HEK293 (cell line): Measurements from ENCODE around the gene KLRG1.

Experiments
- CTCF ChIA-PET: fragments of 350-600 bp; formaldehyde crosslinking; extraction: SDS; loops from one replicate; lab custom pipeline; 2021; ENCODE audit warnings: antibody characterized with exemption; lab: Yijun Ruan, JAX
- POLR2A ChIA-PET: fragments of 300-600 bp; formaldehyde crosslinking; extraction: SDS; loops from one replicate; lab custom pipeline; 2020; ENCODE audit warnings: antibody characterized with exemption, inconsistent platforms; lab: Yijun Ruan, JAX
- H3K27ac ChIP-seq: fragments of 200-500 bp; sonication (Bioruptor generic); 2 replicates; pipeline ENCODE4 v1.5.1; 2014; ENCODE audit warnings: low read depth, low read length, control low read depth, inconsistent platforms; ENCODE audit errors: extremely low read depth
- H3K36me3 ChIP-seq, 2 experiments: fragments of 200-500 bp in 1 of 2; sonication (Bioruptor generic) in 1 of 2; 1 replicate in 1 of 2; 2 replicates in 1 of 2; pipeline ENCODE4 v1.5.1; 2014 to 2017; ENCODE audit warnings: inconsistent platforms in 2 of 2, low read length in 2 of 2; ENCODE audit not compliant: control insufficient read depth in 2 of 2, insufficient read depth in 1 of 2
- H3K4me1 ChIP-seq: fragments of 200-500 bp; sonication (Bioruptor generic); 2 replicates; pipeline ENCODE4 v1.5.1; 2014; ENCODE audit warnings: mild to moderate bottlenecking, low read length, inconsistent platforms; ENCODE audit not compliant: control insufficient read depth, insufficient read depth
- H3K4me3 ChIP-seq: 2 replicates; pipeline ENCODE4 v1.5.1; 2011; ENCODE audit warnings: low read depth, mild to moderate bottlenecking, control low read depth, low read length, moderate library complexity
- H3K9me3 ChIP-seq: fragments of 200-500 bp; sonication (Bioruptor generic); 2 replicates; pipeline ENCODE4 v1.5.1; 2014; ENCODE audit warnings: low read depth, low read length, inconsistent platforms; ENCODE audit not compliant: control insufficient read depth, insufficient read depth
- GLI2 ChIP-seq: fragments of 450-650 bp; formaldehyde crosslinking; IDR thresholded peaks from 2 replicates; pipeline ENCODE4; 2017; ENCODE audit warnings: missing biosample characterization, missing genetic modification characterization, low read depth, borderline replicate concordance
- GLIS1 ChIP-seq: fragments of 450-650 bp; formaldehyde crosslinking; IDR thresholded peaks from 2 replicates; pipeline ENCODE4 v1.5.1; 2016; ENCODE audit warnings: missing biosample characterization, missing genetic modification characterization
- GLIS2 ChIP-seq: fragments of 450-650 bp; formaldehyde crosslinking; IDR thresholded peaks from 2 replicates; pipeline ENCODE4 v1.5.1; 2016; ENCODE audit warnings: missing biosample characterization, missing genetic modification characterization
- PRDM1 ChIP-seq: fragments of 450-650 bp; formaldehyde crosslinking; IDR thresholded peaks from 2 replicates; pipeline ENCODE4; 2016; ENCODE audit warnings: missing biosample characterization, missing genetic modification characterization
- ZNF138 ChIP-seq: fragments of 450-650 bp; formaldehyde crosslinking; IDR thresholded peaks from 2 replicates; pipeline ENCODE4 v1.5.1; 2016; ENCODE audit warnings: missing biosample characterization, missing genetic modification characterization, borderline replicate concordance
- ZNF140 ChIP-seq: fragments of 450-650 bp; formaldehyde crosslinking; IDR thresholded peaks from 2 replicates; pipeline ENCODE4 v1.5.1; 2016; ENCODE audit warnings: missing biosample characterization, missing genetic modification characterization
- ZNF214 ChIP-seq: fragments of 450-650 bp; formaldehyde crosslinking; IDR thresholded peaks from 2 replicates; pipeline ENCODE4 v1.5.1; 2017; ENCODE audit warnings: missing biosample characterization, mild to moderate bottlenecking, missing genetic modification characterization, borderline replicate concordance
- ZNF221 ChIP-seq: fragments of 450-650 bp; formaldehyde crosslinking; IDR thresholded peaks from 2 replicates; pipeline ENCODE4 v1.5.1; 2017; ENCODE audit warnings: missing biosample characterization, missing genetic modification characterization, borderline replicate concordance
- ZNF354C ChIP-seq: fragments of 450-650 bp; formaldehyde crosslinking; IDR thresholded peaks from 2 replicates; pipeline ENCODE4 v1.5.1; 2016; ENCODE audit warnings: missing biosample characterization, missing genetic modification characterization, low read depth, borderline replicate concordance
- ZNF416 ChIP-seq: fragments of 450-650 bp; formaldehyde crosslinking; IDR thresholded peaks from 2 replicates; pipeline ENCODE4 v1.5.1; 2016; ENCODE audit warnings: missing biosample characterization, missing genetic modification characterization
- ZNF792 ChIP-seq: fragments of 450-650 bp; formaldehyde crosslinking; IDR thresholded peaks from 2 replicates; pipeline ENCODE4 v1.5.1; 2016; ENCODE audit warnings: missing biosample characterization, missing genetic modification characterization
- ZSCAN16 ChIP-seq: fragments of 450-650 bp; formaldehyde crosslinking; IDR thresholded peaks from 2 replicates; pipeline ENCODE4 v1.5.1; 2016; ENCODE audit warnings: missing biosample characterization, missing genetic modification characterization
- TF ChIP-seq, protein P1 (sequence below): fragments of 450-650 bp; formaldehyde crosslinking; IDR thresholded peaks from 2 replicates; pipeline ENCODE4 v1.5.1; 2016; ENCODE audit warnings: missing biosample characterization, missing genetic modification characterization
- TF ChIP-seq, protein P2 (sequence below): fragments of 450-650 bp; formaldehyde crosslinking; IDR thresholded peaks from 2 replicates; pipeline ENCODE4 v1.5.1; 2016; ENCODE audit warnings: missing biosample characterization, missing genetic modification characterization
- TF ChIP-seq, protein P3 (sequence below): fragments of 450-650 bp; formaldehyde crosslinking; conservative IDR thresholded peaks from 2 replicates; pipeline ENCODE4 v1.5.1; 2016; ENCODE audit warnings: low read depth, missing biosample characterization, missing genetic modification characterization
- TF ChIP-seq, protein P4 (sequence below): fragments of 450-650 bp; formaldehyde crosslinking; IDR thresholded peaks from 2 replicates; pipeline ENCODE4 v1.5.1; 2016; ENCODE audit warnings: missing biosample characterization, missing genetic modification characterization
- TF ChIP-seq, protein P5 (sequence below): fragments of 450-650 bp; formaldehyde crosslinking; IDR thresholded peaks from 2 replicates; pipeline ENCODE4 v1.5.1; 2016; ENCODE audit warnings: missing biosample characterization, missing genetic modification characterization

KLRG1 gene

DNA sequence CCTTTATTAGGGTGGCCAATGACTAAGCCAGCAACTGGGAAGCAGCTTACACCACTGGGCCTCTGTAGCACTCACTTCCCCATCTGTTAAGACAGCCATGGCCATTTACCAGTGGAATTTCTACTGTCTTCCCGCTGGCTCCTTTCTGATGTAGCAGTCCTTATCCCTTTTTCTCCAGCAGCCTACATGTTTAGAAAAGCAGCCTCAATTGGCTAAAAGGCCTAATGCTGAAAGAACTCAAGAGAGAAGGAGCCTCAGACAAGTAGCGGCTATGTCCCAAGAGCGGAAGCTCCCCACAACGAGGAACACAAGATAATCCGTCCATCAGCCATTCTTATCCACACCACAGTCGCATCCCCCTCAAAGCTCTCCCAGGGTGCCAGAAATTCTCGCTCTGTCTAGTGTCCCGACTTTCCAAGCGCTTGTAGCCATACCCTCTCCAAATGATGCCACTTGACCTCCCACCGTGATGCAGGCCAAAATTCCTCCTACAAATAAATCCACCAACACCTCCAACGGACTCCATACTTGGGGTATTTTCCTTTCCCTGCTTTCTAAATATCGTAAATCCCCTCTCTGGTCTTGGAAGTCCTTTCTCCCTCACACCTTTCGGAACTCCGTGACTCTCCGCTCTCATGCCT lies 40.5 kb upstream of the KLRG1 start (continued):
- TF ChIP-seq, protein P1, sequence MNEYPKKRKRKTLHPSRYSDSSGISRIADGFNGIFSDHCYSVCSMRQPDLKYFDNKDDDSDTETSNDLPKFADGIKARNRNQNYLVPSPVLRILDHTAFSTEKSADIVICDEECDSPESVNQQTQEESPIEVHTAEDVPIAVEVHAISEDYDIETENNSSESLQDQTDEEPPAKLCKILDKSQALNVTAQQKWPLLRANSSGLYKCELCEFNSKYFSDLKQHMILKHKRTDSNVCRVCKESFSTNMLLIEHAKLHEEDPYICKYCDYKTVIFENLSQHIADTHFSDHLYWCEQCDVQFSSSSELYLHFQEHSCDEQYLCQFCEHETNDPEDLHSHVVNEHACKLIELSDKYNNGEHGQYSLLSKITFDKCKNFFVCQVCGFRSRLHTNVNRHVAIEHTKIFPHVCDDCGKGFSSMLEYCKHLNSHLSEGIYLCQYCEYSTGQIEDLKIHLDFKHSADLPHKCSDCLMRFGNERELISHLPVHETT = 0 out of 2 replicates have a peak, but pooled peaks have one; percentile 19
- no peak for TF ChIP-seq ZNF214 (tag by site-specific recombination)
- peak; percentile 48 for TF ChIP-seq GLIS2
- TF ChIP-seq, protein P2, sequence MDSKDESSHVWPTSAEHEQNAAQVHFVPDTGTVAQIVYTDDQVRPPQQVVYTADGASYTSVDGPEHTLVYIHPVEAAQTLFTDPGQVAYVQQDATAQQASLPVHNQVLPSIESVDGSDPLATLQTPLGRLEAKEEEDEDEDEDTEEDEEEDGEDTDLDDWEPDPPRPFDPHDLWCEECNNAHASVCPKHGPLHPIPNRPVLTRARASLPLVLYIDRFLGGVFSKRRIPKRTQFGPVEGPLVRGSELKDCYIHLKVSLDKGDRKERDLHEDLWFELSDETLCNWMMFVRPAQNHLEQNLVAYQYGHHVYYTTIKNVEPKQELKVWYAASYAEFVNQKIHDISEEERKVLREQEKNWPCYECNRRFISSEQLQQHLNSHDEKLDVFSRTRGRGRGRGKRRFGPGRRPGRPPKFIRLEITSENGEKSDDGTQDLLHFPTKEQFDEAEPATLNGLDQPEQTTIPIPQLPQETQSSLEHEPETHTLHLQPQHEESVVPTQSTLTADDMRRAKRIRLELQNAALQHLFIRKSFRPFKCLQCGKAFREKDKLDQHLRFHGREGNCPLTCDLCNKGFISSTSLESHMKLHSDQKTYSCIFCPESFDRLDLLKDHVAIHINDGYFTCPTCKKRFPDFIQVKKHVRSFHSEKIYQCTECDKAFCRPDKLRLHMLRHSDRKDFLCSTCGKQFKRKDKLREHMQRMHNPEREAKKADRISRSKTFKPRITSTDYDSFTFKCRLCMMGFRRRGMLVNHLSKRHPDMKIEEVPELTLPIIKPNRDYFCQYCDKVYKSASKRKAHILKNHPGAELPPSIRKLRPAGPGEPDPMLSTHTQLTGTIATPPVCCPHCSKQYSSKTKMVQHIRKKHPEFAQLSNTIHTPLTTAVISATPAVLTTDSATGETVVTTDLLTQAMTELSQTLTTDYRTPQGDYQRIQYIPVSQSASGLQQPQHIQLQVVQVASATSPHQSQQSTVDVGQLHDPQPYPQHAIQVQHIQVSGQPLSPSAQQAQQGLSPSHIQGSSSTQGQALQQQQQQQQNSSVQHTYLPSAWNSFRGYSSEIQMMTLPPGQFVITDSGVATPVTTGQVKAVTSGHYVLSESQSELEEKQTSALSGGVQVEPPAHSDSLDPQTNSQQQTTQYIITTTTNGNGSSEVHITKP (tag by site-specific recombination) = no peak
- peak; percentile 75 for TF ChIP-seq PRDM1 (tag by site-specific recombination)
- TF ChIP-seq, protein P3, sequence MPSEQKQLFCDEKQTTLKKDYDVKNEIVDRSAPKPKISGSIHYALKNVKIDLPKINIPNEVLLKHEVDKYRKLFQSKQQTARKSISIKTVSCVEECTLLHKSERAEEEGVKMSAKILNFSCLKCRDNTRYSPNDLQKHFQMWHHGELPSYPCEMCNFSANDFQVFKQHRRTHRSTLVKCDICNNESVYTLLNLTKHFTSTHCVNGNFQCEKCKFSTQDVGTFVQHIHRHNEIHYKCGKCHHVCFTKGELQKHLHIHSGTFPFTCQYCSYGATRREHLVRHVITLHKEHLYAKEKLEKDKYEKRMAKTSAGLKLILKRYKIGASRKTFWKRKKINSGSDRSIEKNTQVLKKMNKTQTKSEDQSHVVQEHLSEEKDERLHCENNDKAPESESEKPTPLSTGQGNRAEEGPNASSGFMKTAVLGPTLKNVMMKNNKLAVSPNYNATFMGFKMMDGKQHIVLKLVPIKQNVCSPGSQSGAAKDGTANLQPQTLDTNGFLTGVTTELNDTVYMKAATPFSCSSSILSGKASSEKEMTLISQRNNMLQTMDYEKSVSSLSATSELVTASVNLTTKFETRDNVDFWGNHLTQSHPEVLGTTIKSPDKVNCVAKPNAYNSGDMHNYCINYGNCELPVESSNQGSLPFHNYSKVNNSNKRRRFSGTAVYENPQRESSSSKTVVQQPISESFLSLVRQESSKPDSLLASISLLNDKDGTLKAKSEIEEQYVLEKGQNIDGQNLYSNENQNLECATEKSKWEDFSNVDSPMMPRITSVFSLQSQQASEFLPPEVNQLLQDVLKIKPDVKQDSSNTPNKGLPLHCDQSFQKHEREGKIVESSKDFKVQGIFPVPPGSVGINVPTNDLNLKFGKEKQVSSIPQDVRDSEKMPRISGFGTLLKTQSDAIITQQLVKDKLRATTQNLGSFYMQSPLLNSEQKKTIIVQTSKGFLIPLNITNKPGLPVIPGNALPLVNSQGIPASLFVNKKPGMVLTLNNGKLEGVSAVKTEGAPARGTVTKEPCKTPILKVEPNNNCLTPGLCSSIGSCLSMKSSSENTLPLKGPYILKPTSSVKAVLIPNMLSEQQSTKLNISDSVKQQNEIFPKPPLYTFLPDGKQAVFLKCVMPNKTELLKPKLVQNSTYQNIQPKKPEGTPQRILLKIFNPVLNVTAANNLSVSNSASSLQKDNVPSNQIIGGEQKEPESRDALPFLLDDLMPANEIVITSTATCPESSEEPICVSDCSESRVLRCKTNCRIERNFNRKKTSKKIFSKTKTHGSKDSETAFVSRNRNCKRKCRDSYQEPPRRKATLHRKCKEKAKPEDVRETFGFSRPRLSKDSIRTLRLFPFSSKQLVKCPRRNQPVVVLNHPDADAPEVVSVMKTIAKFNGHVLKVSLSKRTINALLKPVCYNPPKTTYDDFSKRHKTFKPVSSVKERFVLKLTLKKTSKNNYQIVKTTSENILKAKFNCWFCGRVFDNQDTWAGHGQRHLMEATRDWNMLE (tag by site-specific recombination) = no peak

DNA sequence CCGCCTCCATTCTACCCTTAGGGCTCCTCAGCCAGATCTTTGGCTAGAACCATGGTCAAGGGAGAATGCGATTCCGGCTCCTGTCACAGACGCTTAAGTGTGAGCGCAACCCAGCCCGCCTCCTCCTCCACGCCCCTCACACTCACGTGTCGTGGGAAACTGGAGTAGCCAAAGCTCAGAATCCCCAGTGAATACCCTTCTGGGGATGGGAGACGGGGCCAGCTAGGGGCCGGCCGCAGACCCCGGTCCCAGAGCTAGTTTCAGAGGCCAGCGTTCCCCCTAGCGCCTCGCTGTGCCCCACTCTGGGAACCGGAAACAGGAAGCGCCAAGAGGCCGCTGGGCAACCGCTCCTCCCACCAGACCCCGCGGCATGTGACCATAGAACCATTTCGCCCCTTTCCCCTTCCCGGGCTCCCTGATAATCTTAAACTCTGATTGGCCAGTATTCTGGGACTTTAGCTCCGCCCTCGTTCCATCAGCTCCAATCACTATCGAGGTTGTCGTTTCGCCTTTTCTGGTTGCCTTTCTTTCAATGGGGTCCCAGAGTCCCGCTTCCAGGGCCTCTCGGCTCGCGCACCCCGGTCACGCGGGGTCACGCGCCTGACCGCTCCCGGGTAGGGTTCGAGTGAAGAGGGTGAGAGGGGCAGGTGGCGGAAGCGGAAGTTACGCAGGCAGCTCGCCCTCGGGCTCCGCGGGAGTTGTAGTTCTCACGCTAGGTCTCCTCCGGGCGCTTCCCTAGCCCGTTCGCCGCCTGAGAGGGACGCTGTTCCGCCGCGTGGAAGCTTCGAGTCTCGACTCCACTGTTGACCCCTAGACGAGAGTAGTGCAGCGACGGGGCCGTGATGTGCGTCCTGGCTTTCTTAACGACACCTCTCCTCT lies 39.8 kb upstream of the KLRG1 start, which contains the start of gene M6PR:
Gene M6PR, minus strand, starts transcription at position 304 of the 879 bp plus-strand sequence. CDS start 3,241 bp downstream, outside the sequence.
- H3K9me3 ChIP-seq = no peaks in the 10 kb centered on the region
- H3K36me3 ChIP-seq = peaks cover 10 to 34% of the 10 kb centered on the region in 2 experiments
- ChIA-PET CTCF (interaction anchor here (0.5 to 3.6 kb wide), 8 partner anchors 19 to 1305 kb away, joined by 3 to 26 read pairs (median 4); partner anchors contain the start of gene PHC1), POLR2A (interaction anchor here (0.6 to 3.0 kb wide), 9 partner anchors 11 to 931 kb away, joined by 3 to 21 read pairs (median 3); partner anchors contain the start of gene PHC1)
- H3K27ac ChIP-seq = peak within 1 kb of the TSS; percentile 82
- H3K4me1 ChIP-seq = peaks cover 9% of the 10 kb centered on the region
- H3K4me3 ChIP-seq = peak within 1 kb of the TSS; percentile 94
- TF ChIP-seq ZNF140 (tag by site-specific recombination) (no peak), ZNF792 (no peak; the same call in 1 of the 2 replicates), ZSCAN16 (tag by site-specific recombination) (no peak), ZNF416 (no peak), ZNF354C (tag by site-specific recombination) (no peak), GLIS1 (tag by site-specific recombination) (no peak; the same call in 1 of the 2 replicates), GLI2 (tag by site-specific recombination) (no peak), ZNF221 (tag by site-specific recombination) (no peak), ZNF138 (tag by site-specific recombination) (no peak)
- TF ChIP-seq, protein P4, sequence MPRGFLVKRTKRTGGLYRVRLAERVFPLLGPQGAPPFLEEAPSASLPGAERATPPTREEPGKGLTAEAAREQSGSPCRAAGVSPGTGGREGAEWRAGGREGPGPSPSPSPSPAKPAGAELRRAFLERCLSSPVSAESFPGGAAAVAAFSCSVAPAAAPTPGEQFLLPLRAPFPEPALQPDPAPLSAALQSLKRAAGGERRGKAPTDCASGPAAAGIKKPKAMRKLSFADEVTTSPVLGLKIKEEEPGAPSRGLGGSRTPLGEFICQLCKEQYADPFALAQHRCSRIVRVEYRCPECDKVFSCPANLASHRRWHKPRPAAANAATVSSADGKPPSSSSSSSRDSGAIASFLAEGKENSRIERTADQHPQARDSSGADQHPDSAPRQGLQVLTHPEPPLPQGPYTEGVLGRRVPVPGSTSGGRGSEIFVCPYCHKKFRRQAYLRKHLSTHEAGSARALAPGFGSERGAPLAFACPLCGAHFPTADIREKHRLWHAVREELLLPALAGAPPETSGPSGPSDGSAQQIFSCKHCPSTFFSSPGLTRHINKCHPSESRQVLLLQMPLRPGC (tag by site-specific recombination) = 0 out of 2 replicates have a peak, but pooled peaks have one; percentile 22
- TF ChIP-seq, protein P5, sequence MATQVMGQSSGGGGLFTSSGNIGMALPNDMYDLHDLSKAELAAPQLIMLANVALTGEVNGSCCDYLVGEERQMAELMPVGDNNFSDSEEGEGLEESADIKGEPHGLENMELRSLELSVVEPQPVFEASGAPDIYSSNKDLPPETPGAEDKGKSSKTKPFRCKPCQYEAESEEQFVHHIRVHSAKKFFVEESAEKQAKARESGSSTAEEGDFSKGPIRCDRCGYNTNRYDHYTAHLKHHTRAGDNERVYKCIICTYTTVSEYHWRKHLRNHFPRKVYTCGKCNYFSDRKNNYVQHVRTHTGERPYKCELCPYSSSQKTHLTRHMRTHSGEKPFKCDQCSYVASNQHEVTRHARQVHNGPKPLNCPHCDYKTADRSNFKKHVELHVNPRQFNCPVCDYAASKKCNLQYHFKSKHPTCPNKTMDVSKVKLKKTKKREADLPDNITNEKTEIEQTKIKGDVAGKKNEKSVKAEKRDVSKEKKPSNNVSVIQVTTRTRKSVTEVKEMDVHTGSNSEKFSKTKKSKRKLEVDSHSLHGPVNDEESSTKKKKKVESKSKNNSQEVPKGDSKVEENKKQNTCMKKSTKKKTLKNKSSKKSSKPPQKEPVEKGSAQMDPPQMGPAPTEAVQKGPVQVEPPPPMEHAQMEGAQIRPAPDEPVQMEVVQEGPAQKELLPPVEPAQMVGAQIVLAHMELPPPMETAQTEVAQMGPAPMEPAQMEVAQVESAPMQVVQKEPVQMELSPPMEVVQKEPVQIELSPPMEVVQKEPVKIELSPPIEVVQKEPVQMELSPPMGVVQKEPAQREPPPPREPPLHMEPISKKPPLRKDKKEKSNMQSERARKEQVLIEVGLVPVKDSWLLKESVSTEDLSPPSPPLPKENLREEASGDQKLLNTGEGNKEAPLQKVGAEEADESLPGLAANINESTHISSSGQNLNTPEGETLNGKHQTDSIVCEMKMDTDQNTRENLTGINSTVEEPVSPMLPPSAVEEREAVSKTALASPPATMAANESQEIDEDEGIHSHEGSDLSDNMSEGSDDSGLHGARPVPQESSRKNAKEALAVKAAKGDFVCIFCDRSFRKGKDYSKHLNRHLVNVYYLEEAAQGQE (tag by site-specific recombination) = peak; percentile 69
